Activated CD8-positive, alpha-beta T cell treated with anti-CD3 and anti-CD28 coated beads for 36 hours (primary cell): ENCODE data around the gene SIRT5. TPM values are rescaled to one million over a fixed set of nuclear protein-coding genes. Genes with fewer than 3 reads are reported as not detected.
A peak's percentile ranks its signal among the peaks of the same experiment; 100 is the strongest.

Source experiments
- ATAC-seq: fragments of 200-7000 bp; cut with Tn5 transposase; one replicate; pipeline ENCODE4 v1.10.0; 2021; ENCODE audit warnings: mild to moderate bottlenecking, moderate library complexity
- CTCF ChIA-PET: fragments of 350-600 bp; sonication (Branson Sonifier 250); formaldehyde crosslinking; loops from one replicate; lab custom pipeline; 2021; ENCODE audit warnings: antibody characterized with exemption; lab: Charles Lee
- POLR2A ChIA-PET: fragments of 350-600 bp; sonication (Branson Sonifier 250); formaldehyde crosslinking; loops from one replicate; lab custom pipeline; 2021; ENCODE audit warnings: antibody characterized with exemption; lab: Charles Lee
- DNase-seq: peaks from one replicate; pipeline ENCODE4 v3.0.0-alpha.2; 2020
- H3K27ac Mint-ChIP-seq: one replicate; pipeline ENCODE4 v1.8.0; 2021; ENCODE audit warnings: mild to moderate bottlenecking, mixed read lengths
- H3K27me3 Mint-ChIP-seq: one replicate; pipeline ENCODE4 v1.8.0; 2021; ENCODE audit warnings: mixed read lengths
- H3K36me3 Mint-ChIP-seq: one replicate; pipeline ENCODE4 v1.8.0; 2021; ENCODE audit warnings: low read depth, mixed read lengths
- H3K4me1 Mint-ChIP-seq: one replicate; pipeline ENCODE4 v1.8.0; 2021; ENCODE audit warnings: low read depth, mixed read lengths
- H3K4me3 Mint-ChIP-seq: one replicate; pipeline ENCODE4 v1.8.0; 2021; ENCODE audit warnings: mild to moderate bottlenecking, moderate library complexity, mixed read lengths
- H3K9me3 Mint-ChIP-seq: one replicate; pipeline ENCODE4 v1.8.0; 2021; ENCODE audit warnings: mixed read lengths
- CTCF ChIP-seq: fragments of 200-600 bp; IDR thresholded peaks from one replicate; pipeline ENCODE4 v1.8.0; 2022; ENCODE audit warnings: antibody characterized with exemption, mild to moderate bottlenecking
- intact Hi-C: fragments of 100-400 bp; cut with micrococcal nuclease; formaldehyde crosslinking; loops from one replicate; pipeline ENCODE4 v1.10.0; 2022
- total RNA-seq, 2 experiments: library from RNA; stranded (reverse); gene quantifications; one replicate each; pipeline ENCODE4 v1.2.3, GENCODE V29; 2021

Gene SIRT5
- total RNA-seq, 2 experiments from 2014 or later: 9.4 to 13.5 TPM

- intact Hi-C loops: no loop called here
Observed at GRCh38 chr6:13660273-13660672, 85.9 kb downstream of the SIRT5 start.

GRCh38 chr6:13660893-13661292 lies 86.5 kb downstream of the SIRT5 start:
- POLR2A ChIA-PET: interaction anchor here (0.9 to 1.1 kb wide), 2 partner anchors 43 to 46 kb away, joined by 4 read pairs; partner anchors contain the start of gene NOL7
- no peaks in the 10 kb centered on the region for H3K27me3 Mint-ChIP-seq
- ATAC-seq: no peak
- H3K4me3 Mint-ChIP-seq: no peak overlapping the region
- no peak overlapping the region for H3K27ac Mint-ChIP-seq
- CTCF ChIA-PET: interaction anchor here (1.6 kb wide), 1 partner anchor 49 kb away, joined by 5 read pairs; no protein-coding TSS in a partner anchor
- DNase-seq: no peak
- TF ChIP-seq CTCF: no peak
- peaks cover 12% of the 10 kb centered on the region for H3K36me3 Mint-ChIP-seq
- H3K4me1 Mint-ChIP-seq: peaks cover 66% of the 10 kb centered on the region
- intact Hi-C loops: no loop called here
- H3K9me3 Mint-ChIP-seq: no peaks in the 10 kb centered on the region

More at GRCh38 chr6:13660273-13660672, 85.9 kb downstream of the SIRT5 start:
- Mint-ChIP-seq H3K36me3 (peaks cover 11% of the 10 kb centered on the region), H3K9me3 (no peaks in the 10 kb centered on the region), H3K27me3 (no peaks in the 10 kb centered on the region), H3K27ac (no peak overlapping the region), H3K4me1 (peaks cover 63% of the 10 kb centered on the region), H3K4me3 (no peak overlapping the region)
- ATAC-seq (no peak), DNase-seq (no peak)
- CTCF ChIA-PET: interaction anchor here (1.3 to 1.6 kb wide), 2 partner anchors 36 to 50 kb away, joined by 4 to 5 read pairs; no protein-coding TSS in a partner anchor
- POLR2A ChIA-PET: interaction anchor here (0.6 to 0.9 kb wide), 2 partner anchors 19 to 44 kb away, joined by 3 to 4 read pairs; no protein-coding TSS in a partner anchor
- no peak for TF ChIP-seq CTCF

- H3K4me1 Mint-ChIP-seq: peaks cover 69% of the 10 kb centered on the region
- no peak for TF ChIP-seq CTCF
Observed at GRCh38 chr6:13661647-13662046, 87.2 kb downstream of the SIRT5 start.

GRCh38 chr6:13662651-13663334 lies 88.4 kb downstream of the SIRT5 start:
- H3K27me3 Mint-ChIP-seq: no peaks in the 10 kb centered on the region
- ChIA-PET CTCF (interaction anchor here (0.8 kb wide), 1 partner anchor 31 kb away, joined by 3 read pairs; no protein-coding TSS in a partner anchor), POLR2A (interaction anchor here (0.9 kb wide), 1 partner anchor 11 kb away, joined by 3 read pairs; no protein-coding TSS in a partner anchor)

More at GRCh38 chr6:13661647-13662046, 87.2 kb downstream of the SIRT5 start:
- Mint-ChIP-seq H3K27me3 (no peaks in the 10 kb centered on the region), H3K27ac (no peak overlapping the region), H3K9me3 (no peaks in the 10 kb centered on the region), H3K4me3 (no peak overlapping the region), H3K36me3 (peaks cover 14% of the 10 kb centered on the region)
- DNase-seq (no peak), ATAC-seq (no peak)
- ChIA-PET POLR2A (interaction anchor here (1.1 kb wide), 1 partner anchor 47 kb away, joined by 4 read pairs; the partner anchor contains the start of gene NOL7), CTCF (interaction anchor here (1.6 kb wide), 1 partner anchor 48 kb away, joined by 5 read pairs; no protein-coding TSS in a partner anchor)
- intact Hi-C loops: no loop called here

More at GRCh38 chr6:13662651-13663334, 88.4 kb downstream of the SIRT5 start:
- ATAC-seq (no peak), DNase-seq (no peak)
- peaks cover 76% of the 10 kb centered on the region for H3K4me1 Mint-ChIP-seq
- no peak overlapping the region for H3K4me3 Mint-ChIP-seq
- intact Hi-C loops: no loop called here
- H3K9me3 Mint-ChIP-seq: no peaks in the 10 kb centered on the region
- no peak for TF ChIP-seq CTCF
- H3K36me3 Mint-ChIP-seq: peaks cover 12% of the 10 kb centered on the region
- peak overlapping the region; percentile 50 for H3K27ac Mint-ChIP-seq
